Activated T-helper 1 cell treated with anti-CD3 and anti-CD28 coated beads, Interleukin-12 subunit alpha, Interleukin-12 subunit beta, Interleukin-2, Interleukin-4 antibody, amounts not matched to agents 30 ng/mL and 10 ng/mL and 1 ng/mL, durations not matched to agents 14 hours and 24 hours and 36 hours (primary cell): ENCODE data around the gene PPP1R9B. TPM values are rescaled to one million over a fixed set of nuclear protein-coding genes. Genes with fewer than 3 reads are reported as not detected.

Experiments
- DNase-seq: peaks from one replicate; pipeline ENCODE4 v3.0.0; 2021; ENCODE audit warnings: low spot score
- H3K27ac Mint-ChIP-seq: one replicate; pipeline ENCODE4 v1.8.0; 2021; ENCODE audit warnings: mild to moderate bottlenecking, mixed read lengths
- H3K27me3 Mint-ChIP-seq: one replicate; pipeline ENCODE4 v1.8.0; 2022; ENCODE audit warnings: mild to moderate bottlenecking, moderate library complexity, mixed read lengths; ENCODE audit not compliant: insufficient read depth
- H3K36me3 Mint-ChIP-seq: one replicate; pipeline ENCODE4 v1.8.0; 2021; ENCODE audit warnings: low read depth, mixed read lengths
- H3K4me1 Mint-ChIP-seq: one replicate; pipeline ENCODE4 v1.8.0; 2021; ENCODE audit warnings: low read depth, mixed read lengths
- H3K4me3 Mint-ChIP-seq: one replicate; pipeline ENCODE4 v1.8.0; 2021; ENCODE audit warnings: mild to moderate bottlenecking, moderate library complexity, mixed read lengths
- H3K9me3 Mint-ChIP-seq: one replicate; pipeline ENCODE4 v1.8.0; 2021; ENCODE audit warnings: mixed read lengths
- intact Hi-C: fragments of 100-400 bp; cut with micrococcal nuclease; formaldehyde crosslinking; loops from one replicate; pipeline ENCODE4 v1.15.1; 2024
- total RNA-seq: library from RNA; stranded (reverse); gene quantifications from 2 replicates; pipeline ENCODE4 v1.2.3, GENCODE V29; 2022

Gene PPP1R9B
- total RNA-seq, 1 donor from 2014 or later, result 97.1 TPM

- H3K4me1 Mint-ChIP-seq, result peaks cover 11% of the 10 kb centered on the region
- H3K36me3 Mint-ChIP-seq, result peaks cover 6% of the 10 kb centered on the region
- H3K27ac Mint-ChIP-seq, result no peak overlapping the region
- intact Hi-C loops, result no loop called here
- no peak overlapping the region for H3K4me3 Mint-ChIP-seq
- no peaks in the 10 kb centered on the region for H3K9me3 Mint-ChIP-seq
- no peak for DNase-seq
- no peaks in the 10 kb centered on the region for H3K27me3 Mint-ChIP-seq
Observed at GRCh38 chr17:50101346-50102163, 48.9 kb downstream of the PPP1R9B start.

DNA sequence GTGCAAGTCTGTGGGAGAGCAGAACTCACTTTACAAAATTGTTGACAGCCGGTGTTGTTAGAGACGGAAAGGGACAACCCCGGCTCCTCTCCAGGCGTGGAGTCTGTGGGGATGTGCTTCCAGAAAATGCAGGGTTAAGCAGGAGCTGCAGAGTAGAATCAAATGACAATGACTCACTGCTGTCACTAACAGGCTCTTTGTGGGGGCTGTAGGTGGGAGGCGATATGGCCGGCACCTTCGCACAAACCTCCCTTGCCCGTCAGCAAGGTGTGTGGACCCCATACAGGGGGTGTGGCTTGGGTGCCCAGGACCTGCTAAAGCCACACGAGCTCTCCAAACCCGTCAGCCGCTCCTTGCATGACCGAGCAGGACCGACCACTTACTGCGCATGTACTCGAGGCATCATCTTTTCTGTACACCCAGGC lies 49.5 kb downstream of the PPP1R9B start:
- DNase-seq, result no peak
- no peak overlapping the region for H3K27ac Mint-ChIP-seq
- intact Hi-C loops, result no loop called here
- peaks cover 15% of the 10 kb centered on the region for H3K4me1 Mint-ChIP-seq
- H3K9me3 Mint-ChIP-seq, result no peaks in the 10 kb centered on the region
- H3K27me3 Mint-ChIP-seq, result no peaks in the 10 kb centered on the region
- H3K4me3 Mint-ChIP-seq, result no peak overlapping the region
- peaks cover 6% of the 10 kb centered on the region for H3K36me3 Mint-ChIP-seq

GRCh38 chr17:50100480-50100883 lies 50.0 kb downstream of the PPP1R9B start:
- peaks cover 6% of the 10 kb centered on the region for H3K36me3 Mint-ChIP-seq
- H3K27ac Mint-ChIP-seq, result no peak overlapping the region
- H3K4me1 Mint-ChIP-seq, result peaks cover 20% of the 10 kb centered on the region
- intact Hi-C loops, result no loop called here
- no peaks in the 10 kb centered on the region for H3K9me3 Mint-ChIP-seq
- H3K4me3 Mint-ChIP-seq, result no peak overlapping the region
- DNase-seq, result no peak
- no peaks in the 10 kb centered on the region for H3K27me3 Mint-ChIP-seq

- Mint-ChIP-seq H3K4me3 (no peak overlapping the region), H3K36me3 (peaks cover 6% of the 10 kb centered on the region), H3K4me1 (peaks cover 31% of the 10 kb centered on the region), H3K27me3 (peaks cover under 1% of the 10 kb centered on the region), H3K9me3 (no peaks in the 10 kb centered on the region), H3K27ac (no peak overlapping the region)
- DNase-seq, result no peak
- intact Hi-C loops, result no loop called here
Observed at GRCh38 chr17:50099003-50099402, 51.5 kb downstream of the PPP1R9B start.

DNA sequence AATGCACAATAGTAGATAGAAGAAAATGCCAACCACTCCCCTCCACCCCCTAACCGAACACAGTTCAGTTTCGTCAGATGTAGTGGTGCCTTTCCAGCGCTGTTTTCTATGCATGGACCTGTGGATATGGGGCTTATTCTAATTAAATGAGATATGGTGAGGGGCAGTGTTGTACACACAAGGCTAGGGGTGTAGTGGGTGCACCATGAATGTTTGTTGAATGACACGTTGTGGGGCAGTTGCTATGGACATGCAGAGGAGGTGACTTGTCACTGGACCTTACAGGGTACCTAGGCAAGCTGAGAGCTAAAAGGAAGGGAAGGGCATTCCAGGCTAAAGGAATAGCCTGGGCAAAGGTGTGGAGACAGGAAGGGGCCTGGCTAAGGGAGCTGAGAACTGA lies 51.9 kb downstream of the PPP1R9B start:
- H3K27ac Mint-ChIP-seq, result no peak overlapping the region
- no peaks in the 10 kb centered on the region for H3K9me3 Mint-ChIP-seq
- intact Hi-C loops, result no loop called here

GRCh38 chr17:50097926-50098325 lies 52.6 kb downstream of the PPP1R9B start:
- H3K4me1 Mint-ChIP-seq, result peaks cover 31% of the 10 kb centered on the region
- intact Hi-C loops, result no loop called here
- DNase-seq, result no peak
- peaks cover 2% of the 10 kb centered on the region for H3K27me3 Mint-ChIP-seq
- no peak overlapping the region for H3K27ac Mint-ChIP-seq
- no peak overlapping the region for H3K4me3 Mint-ChIP-seq
- H3K36me3 Mint-ChIP-seq, result peaks cover 6% of the 10 kb centered on the region
- H3K9me3 Mint-ChIP-seq, result no peaks in the 10 kb centered on the region

More for the DNA sequence above, 51.9 kb downstream of the PPP1R9B start:
- peaks cover 6% of the 10 kb centered on the region for H3K36me3 Mint-ChIP-seq
- DNase-seq, result no peak
- no peak overlapping the region for H3K4me3 Mint-ChIP-seq
- H3K27me3 Mint-ChIP-seq, result peaks cover 2% of the 10 kb centered on the region
- H3K4me1 Mint-ChIP-seq, result peaks cover 31% of the 10 kb centered on the region

DNA sequence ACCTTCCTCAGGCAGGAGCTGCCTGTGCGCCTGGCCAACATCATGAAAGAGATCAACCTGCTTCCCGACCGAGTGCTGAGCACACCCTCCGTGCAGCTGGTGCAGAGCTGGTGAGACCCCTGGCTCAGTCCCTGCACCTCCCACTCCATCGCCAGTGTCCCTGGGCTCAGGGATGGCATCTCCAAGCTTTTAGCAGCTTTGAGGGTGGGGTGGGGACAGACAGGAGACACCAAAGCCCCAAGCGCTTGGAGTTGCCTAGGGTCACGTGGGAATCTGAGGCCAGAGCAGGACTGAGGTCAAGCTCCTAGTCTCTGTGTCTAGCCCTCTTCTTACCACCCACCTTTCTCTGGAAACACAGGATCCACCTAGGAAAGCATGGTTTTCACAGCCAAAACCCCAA lies 53.0 kb downstream of the PPP1R9B start:
- intact Hi-C loops, result no loop called here
- Mint-ChIP-seq H3K27me3 (peaks cover 2% of the 10 kb centered on the region), H3K27ac (no peak overlapping the region), H3K4me1 (peaks cover 31% of the 10 kb centered on the region), H3K36me3 (peaks cover 6% of the 10 kb centered on the region), H3K4me3 (no peak overlapping the region), H3K9me3 (no peaks in the 10 kb centered on the region)
- no peak for DNase-seq

- Mint-ChIP-seq H3K27ac (no peak overlapping the region), H3K4me1 (peaks cover 31% of the 10 kb centered on the region), H3K36me3 (peaks cover 6% of the 10 kb centered on the region), H3K27me3 (peaks cover 2% of the 10 kb centered on the region), H3K9me3 (no peaks in the 10 kb centered on the region), H3K4me3 (peak overlapping the region; percentile 85)
- intact Hi-C loops, result no loop called here
- DNase-seq, result no peak
Observed at GRCh38 chr17:50096758-50097157, 53.7 kb downstream of the PPP1R9B start.

DNA sequence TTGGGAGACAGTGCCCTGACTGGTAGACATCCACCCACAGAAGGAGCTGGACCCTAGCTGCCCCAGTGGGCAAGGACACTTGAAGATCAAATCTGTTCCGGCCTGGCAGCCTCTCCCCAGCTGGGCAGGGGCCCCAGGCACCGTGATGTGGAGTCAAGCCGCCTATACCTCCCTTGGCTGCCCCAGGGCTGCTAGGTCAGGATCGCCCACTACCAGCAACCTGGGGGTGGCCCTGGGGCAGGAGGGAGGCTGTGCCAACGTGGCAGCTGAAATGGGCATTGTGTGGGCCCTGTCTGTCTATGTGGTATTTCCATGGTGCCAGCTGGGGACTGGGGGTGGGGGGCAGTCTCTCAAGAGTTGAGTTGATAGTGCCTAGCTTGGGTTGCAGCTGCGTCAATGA lies 54.4 kb downstream of the PPP1R9B start:
- H3K4me3 Mint-ChIP-seq, result peak overlapping the region; percentile 85
- peaks cover 31% of the 10 kb centered on the region for H3K4me1 Mint-ChIP-seq
- peaks cover 6% of the 10 kb centered on the region for H3K36me3 Mint-ChIP-seq
- no peak overlapping the region for H3K27ac Mint-ChIP-seq
- intact Hi-C loops, result no loop called here
- H3K9me3 Mint-ChIP-seq, result no peaks in the 10 kb centered on the region
- no peak for DNase-seq
- H3K27me3 Mint-ChIP-seq, result peaks cover 2% of the 10 kb centered on the region

- no peak for DNase-seq
- Mint-ChIP-seq H3K4me3 (peak overlapping the region; percentile 85), H3K4me1 (peaks cover 29% of the 10 kb centered on the region), H3K9me3 (no peaks in the 10 kb centered on the region), H3K27ac (peak overlapping the region; percentile 71), H3K27me3 (peaks cover 2% of the 10 kb centered on the region), H3K36me3 (peaks cover 6% of the 10 kb centered on the region)
- intact Hi-C loops, result loop anchor here (1.0 to 2.0 kb wide), 5 partner anchors 35 to 387 kb away; partner anchors contain the start of gene SAMD14
Observed at GRCh38 chr17:50095626-50096037, 54.8 kb downstream of the PPP1R9B start.

DNA sequence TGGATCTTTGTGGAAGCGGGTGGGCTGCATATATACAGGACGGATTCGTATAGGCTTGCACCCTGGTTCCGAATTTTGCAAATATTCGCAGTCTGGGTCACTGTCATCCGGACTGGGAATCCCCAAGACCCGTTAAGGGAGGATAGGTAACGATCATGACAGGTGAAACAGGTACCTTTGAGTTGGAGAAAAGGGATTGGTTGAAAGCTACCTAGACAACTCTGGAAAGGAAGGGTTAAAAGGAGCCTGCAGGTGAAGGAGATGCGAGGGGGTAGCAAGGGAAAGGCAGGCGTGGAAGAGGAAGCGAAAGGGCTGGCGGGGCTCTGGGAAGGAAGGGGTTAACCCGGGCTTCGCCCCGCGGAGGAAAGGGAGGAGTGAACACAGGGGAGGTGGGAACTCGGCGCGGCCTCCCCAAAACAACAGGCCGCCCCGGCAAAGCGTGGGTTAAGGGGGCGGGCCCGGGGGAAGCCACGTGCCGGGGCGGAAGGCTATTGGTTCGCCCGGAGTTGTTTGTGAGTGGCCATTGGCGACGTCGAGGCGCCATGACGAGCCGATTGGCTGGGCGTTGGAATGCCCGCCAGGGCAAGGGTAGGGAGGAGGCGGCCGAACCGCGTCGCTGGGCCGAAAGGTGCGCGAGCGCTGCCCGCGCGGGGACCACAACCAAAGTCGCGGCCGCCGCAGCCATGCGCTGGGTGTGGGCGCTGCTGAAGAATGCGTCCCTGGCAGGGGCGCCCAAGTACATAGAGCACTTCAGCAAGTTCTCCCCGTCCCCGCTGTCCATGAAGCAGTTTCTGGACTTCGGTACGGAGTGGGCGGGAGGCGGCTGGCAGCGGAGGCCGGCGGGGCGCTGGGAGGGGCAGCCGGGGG lies 55.5 kb downstream of the PPP1R9B start, which contains the start of gene PDK2:
Gene PDK2 (plus strand): TSS at position 599 of the 867 bp plus-strand sequence. CDS start 85 bp downstream, at position 684.
- peak; percentile 97 for DNase-seq
- no peaks in the 10 kb centered on the region for H3K9me3 Mint-ChIP-seq
- peak within 1 kb of the TSS; percentile 85 for H3K4me3 Mint-ChIP-seq
- intact Hi-C loops, result loop anchor here (1.0 to 2.0 kb wide), 8 partner anchors 36 to 387 kb away; partner anchors contain the start of gene SAMD14
- peaks cover 2% of the 10 kb centered on the region for H3K27me3 Mint-ChIP-seq
- peaks cover 6% of the 10 kb centered on the region for H3K36me3 Mint-ChIP-seq
- H3K4me1 Mint-ChIP-seq, result peaks cover 23% of the 10 kb centered on the region
- H3K27ac Mint-ChIP-seq, result peak within 1 kb of the TSS; percentile 88

GRCh38 chr17:50094243-50094752 lies 56.2 kb downstream of the PPP1R9B start:
- Mint-ChIP-seq H3K4me1 (peaks cover 20% of the 10 kb centered on the region), H3K9me3 (no peaks in the 10 kb centered on the region), H3K27ac (peak overlapping the region; percentile 88), H3K27me3 (peaks cover 2% of the 10 kb centered on the region), H3K36me3 (peaks cover 6% of the 10 kb centered on the region), H3K4me3 (peak overlapping the region; percentile 85)
- intact Hi-C loops, result loop anchor here (1.0 to 2.0 kb wide), 6 partner anchors 37 to 203 kb away; partner anchors contain the start of gene SAMD14
- peak; percentile 80 for DNase-seq
